ENCODE results near the gene TNFSF8.

DNA sequence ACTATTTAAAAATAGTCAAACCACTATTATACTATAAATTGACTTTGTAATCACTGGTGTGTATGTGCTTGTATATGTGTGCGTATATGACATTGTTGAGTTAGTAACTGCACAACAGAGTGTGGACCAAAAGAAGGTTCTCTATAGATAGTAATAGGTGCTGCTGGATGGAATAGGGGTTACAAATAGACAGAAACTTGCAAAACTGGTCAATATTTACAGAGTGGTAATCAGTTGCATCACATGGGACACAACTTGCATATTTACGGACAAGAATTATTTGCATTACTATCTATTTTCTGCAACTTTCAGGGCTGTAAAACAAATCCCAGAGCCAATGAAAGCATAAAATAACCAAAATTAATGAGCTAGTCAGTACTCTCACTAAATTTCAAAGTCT, 42.4 kb downstream of the TNFSF8 start:
- TF ChIP-seq, protein P1, sequence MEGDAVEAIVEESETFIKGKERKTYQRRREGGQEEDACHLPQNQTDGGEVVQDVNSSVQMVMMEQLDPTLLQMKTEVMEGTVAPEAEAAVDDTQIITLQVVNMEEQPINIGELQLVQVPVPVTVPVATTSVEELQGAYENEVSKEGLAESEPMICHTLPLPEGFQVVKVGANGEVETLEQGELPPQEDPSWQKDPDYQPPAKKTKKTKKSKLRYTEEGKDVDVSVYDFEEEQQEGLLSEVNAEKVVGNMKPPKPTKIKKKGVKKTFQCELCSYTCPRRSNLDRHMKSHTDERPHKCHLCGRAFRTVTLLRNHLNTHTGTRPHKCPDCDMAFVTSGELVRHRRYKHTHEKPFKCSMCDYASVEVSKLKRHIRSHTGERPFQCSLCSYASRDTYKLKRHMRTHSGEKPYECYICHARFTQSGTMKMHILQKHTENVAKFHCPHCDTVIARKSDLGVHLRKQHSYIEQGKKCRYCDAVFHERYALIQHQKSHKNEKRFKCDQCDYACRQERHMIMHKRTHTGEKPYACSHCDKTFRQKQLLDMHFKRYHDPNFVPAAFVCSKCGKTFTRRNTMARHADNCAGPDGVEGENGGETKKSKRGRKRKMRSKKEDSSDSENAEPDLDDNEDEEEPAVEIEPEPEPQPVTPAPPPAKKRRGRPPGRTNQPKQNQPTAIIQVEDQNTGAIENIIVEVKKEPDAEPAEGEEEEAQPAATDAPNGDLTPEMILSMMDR (conservative IDR thresholded peaks at IDR 0.05) = no peak
- no peak for TF ChIP-seq EZH2 (IDR thresholded peaks at IDR 0.05; ENCODE audit: low read depth)

Measured in PC-9 (cell line).